Measurements from ENCODE around the gene LCE1F. TPM values are rescaled to one million over a fixed set of nuclear protein-coding genes. Genes with fewer than 3 reads are reported as not detected.
A peak's percentile ranks its signal among the peaks of the same experiment; 100 is the strongest.

LCE1F gene
- polyA plus RNA-seq, 1 of the 3 experiments (the other 2 are of a cell fraction), result not detected

GRCh38 chr1:152747831-152748230 lies 27.1 kb upstream of the LCE1F start:
- Histone ChIP-seq H3K36me3 (replicated peaks in 1 of 2; ENCODE audit: control insufficient read depth in 1 of 2, insufficient read depth in 2 of 2, low read length in 1 of 2) (no peaks in the 10 kb centered on the region), H3F3A (replicated peaks; ENCODE audit: insufficient read depth) (no peaks in the 10 kb centered on the region), H3K27ac (ENCODE audit: low read depth in 2 of 2, low read length in 1 of 2) (no peak overlapping the region), H3K4me3 (ENCODE audit: low read depth in 2 of 2, low read length in 1 of 2) (no peak overlapping the region), H4K20me1 (ENCODE audit: insufficient read depth) (no peaks in the 10 kb centered on the region), H3K9me3 (no peaks in the 10 kb centered on the region), H3K79me2 (ENCODE audit: insufficient read depth) (no peaks in the 10 kb centered on the region), H2AFZ (ENCODE audit: low read depth) (no peak overlapping the region), H3K9me2 (no peaks in the 10 kb centered on the region), H3K4me1 (ENCODE audit: control insufficient read depth in 1 of 2, insufficient read depth in 2 of 2, low read depth in 1 of 2, low read length in 1 of 2) (no peaks in the 10 kb centered on the region), H3K27me3 (ENCODE audit: insufficient read depth) (no peaks in the 10 kb centered on the region), H3K4me2 (no peak overlapping the region), H3K9ac (no peak overlapping the region)
- TF ChIP-seq USF2 (IDR thresholded peaks at IDR 0.05; ENCODE audit: borderline replicate concordance, low read depth, low read length) (no peak), EZH2phosphoT487 (IDR thresholded peaks at IDR 0.05; ENCODE audit: borderline replicate concordance, low read depth) (no peak), MAX (IDR thresholded peaks at IDR 0.05; ENCODE audit: low read depth) (no peak)
- ChIA-PET POLR2A (no interaction called here), CTCF (no interaction called here)
- 2% methylated on average over 1 of the region's 1 CpG for WGBS (ENCODE audit: low lambda C conversion rate)
- DNase-seq, result no peak

- CTCF ChIA-PET, result interaction anchor here (0.7 kb wide), 1 partner anchor 11 kb away, joined by 3 read pairs; no protein-coding TSS in a partner anchor
- no peaks in the 10 kb centered on the region for H4K20me1 ChIP-seq (ENCODE audit: insufficient read depth)
- no peak overlapping the region for H3K4me3 ChIP-seq (ENCODE audit: low read depth in 2 of 2, low read length in 1 of 2)
- no peaks in the 10 kb centered on the region for H3K9me3 ChIP-seq
- H3F3A ChIP-seq (replicated peaks; ENCODE audit: insufficient read depth), result no peaks in the 10 kb centered on the region
- no peaks in the 10 kb centered on the region for H3K79me2 ChIP-seq (ENCODE audit: insufficient read depth)
- no peak for TF ChIP-seq YY1 (IDR thresholded peaks at IDR 0.05; ENCODE audit: low read depth)
- no peak for TF ChIP-seq PBX3 (IDR thresholded peaks at IDR 0.05)
- no peak for TF ChIP-seq NRF1 (IDR thresholded peaks at IDR 0.05; ENCODE audit: low read depth, low read length)
- no peak for TF ChIP-seq FOXJ3 (CRISPR knock-in tag; IDR thresholded peaks at IDR 0.05)
- TF ChIP-seq ELF1 (IDR thresholded peaks at IDR 0.05), result no peak
- TF ChIP-seq FOXM1 (IDR thresholded peaks at IDR 0.05; ENCODE audit: low read depth), result no peak
- no peak for TF ChIP-seq MEF2A (IDR thresholded peaks at IDR 0.05; ENCODE audit: borderline replicate concordance, low read depth)
- no peak for TF ChIP-seq USF1 (IDR thresholded peaks at IDR 0.05; ENCODE audit: borderline replicate concordance, low read depth)
- no peak for TF ChIP-seq GABPA (IDR thresholded peaks at IDR 0.05; ENCODE audit: low read depth)
- TF ChIP-seq GATA2 (CRISPR knock-in tag; IDR thresholded peaks at IDR 0.05), result no peak
- TF ChIP-seq SMC3 (IDR thresholded peaks at IDR 0.05; ENCODE audit: low read depth, low read length), result no peak
- H3K9me2 ChIP-seq, result no peaks in the 10 kb centered on the region
- POLR2A ChIA-PET, result no interaction called here
- no peak overlapping the region for H3K27ac ChIP-seq (ENCODE audit: low read depth in 2 of 2, low read length in 1 of 2)
- no peaks in the 10 kb centered on the region for H3K36me3 ChIP-seq (replicated peaks in 1 of 2; ENCODE audit: control insufficient read depth in 1 of 2, insufficient read depth in 2 of 2, low read length in 1 of 2)
- 0% methylated on average over 1 of the region's 1 CpG for WGBS (ENCODE audit: low lambda C conversion rate)
- no peak for DNase-seq
- no peaks in the 10 kb centered on the region for H3K27me3 ChIP-seq (ENCODE audit: insufficient read depth)
- H3K4me2 ChIP-seq, result no peak overlapping the region
- H3K9ac ChIP-seq, result no peak overlapping the region
- H2AFZ ChIP-seq (ENCODE audit: low read depth), result 0 out of 2 replicates have a peak overlapping the region, but pooled peaks have one; percentile 16
- no peaks in the 10 kb centered on the region for H3K4me1 ChIP-seq (ENCODE audit: control insufficient read depth in 1 of 2, insufficient read depth in 2 of 2, low read depth in 1 of 2, low read length in 1 of 2)
Measured at GRCh38 chr1:152752225-152752624, 22.7 kb upstream of the LCE1F start.
